ENCODE data around the gene BAG3.

GRCh38 chr10:119633538-119634218 is 17.5 kb upstream of the BAG3 start:
- TF ChIP-seq POLR2A (IDR thresholded peaks at IDR 0.05) (no peak), CTCF (IDR thresholded peaks at IDR 0.05) (no peak)

Data from upper lobe of left lung (tissue), 4 donors.